ENCODE results near the gene CLDN5.

GRCh38 chr22:19520566-19521305, 3.5 kb downstream of the CLDN5 start:
- no peak for TF ChIP-seq CTCF (IDR thresholded peaks at IDR 0.05; ENCODE audit: borderline replicate concordance, extremely low read depth, low read length, poor library complexity, severe bottlenecking)
- no peak for TF ChIP-seq EZH2 (IDR thresholded peaks at IDR 0.05; ENCODE audit: borderline replicate concordance, low read depth, low read length, severe bottlenecking)

Measured in DND-41 (cell line).